ENCODE measurements around the gene DLG2.
"Not testable (repeated sequence)": the region's sequence is repeated elsewhere in the genome, so short reads cannot be mapped to it uniquely, and the experiment has no call there.

DLG2 gene

GRCh38 chr11:85340846-85341245 is 286.3 kb downstream of the DLG2 start:
- not testable (repeated sequence) for DNase-seq (ENCODE audit: low read depth in 2 of 2)

DNA sequence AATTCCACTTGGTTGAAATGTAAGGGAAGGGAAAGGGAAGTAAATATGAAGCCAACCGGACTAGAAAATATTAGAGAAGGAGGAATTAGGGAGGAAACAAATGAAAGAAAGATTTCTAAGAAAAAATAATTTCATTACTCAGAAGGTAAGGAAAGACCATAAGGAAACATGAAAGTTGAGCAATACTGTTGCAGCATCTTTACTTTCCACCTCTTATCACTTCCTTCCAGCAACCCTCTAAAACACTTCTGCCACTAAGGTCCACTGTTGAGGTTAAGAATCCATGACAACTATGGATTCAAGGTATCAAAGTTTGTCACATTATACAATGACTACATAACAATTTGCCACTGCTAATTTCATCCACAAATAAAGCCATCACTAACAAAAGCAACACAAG is 308.6 kb downstream of the DLG2 start:
- no peak for DNase-seq (ENCODE audit: low read depth in 2 of 2)

GRCh38 chr11:85316967-85317366 is 310.2 kb downstream of the DLG2 start:
- DNase-seq (ENCODE audit: low read depth in 2 of 2): no peak

- DNase-seq (ENCODE audit: low read depth in 2 of 2): no peak
Observed at GRCh38 chr11:85313741-85314140, 313.4 kb downstream of the DLG2 start.

DNA sequence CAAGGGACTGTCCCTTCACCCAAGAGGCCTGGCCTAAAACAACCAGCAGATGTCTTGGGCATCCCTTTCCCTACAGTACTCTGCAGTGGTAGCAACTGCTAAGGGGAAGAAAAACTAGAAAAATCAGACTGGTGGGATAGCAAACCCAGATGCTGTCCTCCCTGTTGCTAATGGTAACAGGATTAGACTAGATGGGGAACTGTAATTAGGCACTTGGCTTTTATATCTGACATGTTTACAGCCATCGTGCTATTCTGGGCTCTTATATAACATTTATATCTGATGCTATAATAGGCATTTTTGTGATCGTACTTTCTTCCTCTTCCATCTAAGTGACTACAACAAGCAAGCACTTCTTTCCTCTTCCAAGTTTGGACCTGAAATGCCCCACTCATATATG is 316.7 kb downstream of the DLG2 start:
- no peak for DNase-seq (ENCODE audit: low read depth in 2 of 2)

DNA sequence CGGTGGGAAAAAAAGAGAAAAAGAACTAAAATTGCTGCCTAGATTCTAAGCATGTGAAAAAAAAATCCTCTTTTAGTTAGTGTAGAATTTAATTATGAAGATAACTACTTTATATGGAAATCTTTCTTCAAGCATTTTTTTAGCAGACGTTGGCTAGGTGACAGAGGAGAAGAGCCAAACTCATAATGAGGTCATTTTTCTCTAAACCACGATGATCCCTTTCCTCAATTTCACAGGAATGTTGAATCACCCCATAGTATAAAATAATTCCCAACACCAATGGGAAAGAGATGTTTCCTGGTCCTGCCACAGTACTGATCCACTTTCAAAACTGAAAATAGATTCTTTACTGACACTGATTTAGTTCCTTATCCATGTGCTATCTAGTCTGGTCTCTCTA is 319.8 kb downstream of the DLG2 start:
- no peak for DNase-seq (ENCODE audit: low read depth in 2 of 2)

DNA sequence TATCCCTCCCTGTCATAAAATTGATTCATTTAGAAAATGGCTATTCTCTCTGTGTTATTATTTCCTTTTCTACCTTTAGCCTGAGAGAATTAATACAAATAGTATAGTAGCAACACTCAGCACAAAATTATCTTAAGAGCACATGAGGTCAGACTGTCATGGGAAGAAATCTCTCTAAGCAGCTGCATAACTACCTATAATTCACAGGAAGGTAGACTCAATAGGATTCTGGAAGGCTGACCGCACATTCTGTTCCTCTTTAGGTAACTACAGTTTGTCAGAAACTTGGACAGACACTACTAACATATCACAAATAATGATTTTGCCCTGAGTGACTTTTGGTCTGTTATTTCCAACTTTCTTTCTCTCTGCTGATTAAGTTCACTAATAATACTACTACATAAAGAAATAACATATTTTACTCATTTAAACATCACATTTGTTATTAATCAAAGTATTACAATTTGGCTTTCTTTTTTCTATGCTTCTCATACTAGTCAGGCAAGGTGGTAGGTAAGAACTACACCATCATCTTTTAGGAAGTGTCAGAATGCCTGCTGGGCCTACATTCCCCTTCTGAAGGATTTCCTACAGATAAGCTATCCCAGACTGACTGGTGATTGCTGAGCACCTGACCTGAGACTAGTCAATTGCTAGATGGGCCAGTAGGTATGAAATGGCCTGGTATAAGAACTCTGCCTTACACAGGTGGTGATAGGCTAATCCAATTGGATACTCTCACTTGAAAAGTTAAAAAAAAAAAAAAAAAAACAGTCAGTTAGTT is 325.1 kb downstream of the DLG2 start:
- DNase-seq (ENCODE audit: low read depth in 2 of 2): no peak

DNA sequence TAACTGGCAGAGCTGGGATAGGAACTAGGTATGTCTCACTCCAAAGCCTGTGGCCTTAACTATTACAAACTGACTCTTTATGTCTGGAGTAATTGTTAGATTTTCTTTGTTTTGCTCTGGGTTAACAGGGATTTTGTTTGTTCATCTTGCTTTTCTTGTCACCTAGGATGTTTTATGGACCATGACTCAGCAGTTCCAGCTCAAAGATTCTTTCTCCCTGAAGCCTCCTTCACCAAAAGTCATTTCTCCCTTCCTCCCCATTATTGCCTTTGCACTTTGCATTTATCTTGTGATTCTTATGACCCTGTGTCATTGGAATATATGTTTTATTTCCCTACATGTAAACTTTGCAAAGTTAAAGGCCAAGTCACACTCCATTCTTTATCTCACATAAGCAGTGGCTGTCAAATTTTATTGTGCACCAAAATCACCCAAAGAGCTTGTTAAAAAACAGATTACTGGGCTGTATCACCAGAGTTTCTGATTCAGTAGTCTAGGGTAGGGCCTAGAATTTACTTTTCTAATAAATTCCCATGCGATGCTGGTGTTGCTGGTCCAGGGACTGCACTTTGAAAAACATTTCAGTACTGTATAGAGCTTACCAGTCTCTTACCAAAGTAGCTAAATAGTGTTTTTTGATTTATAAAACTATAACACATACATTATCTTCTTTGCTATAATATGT is 327.7 kb downstream of the DLG2 start:
- DNase-seq (ENCODE audit: low read depth in 2 of 2): no peak

GRCh38 chr11:85295694-85296271 is 331.4 kb downstream of the DLG2 start:
- DNase-seq (ENCODE audit: low read depth in 2 of 2): no peak

- DNase-seq (ENCODE audit: low read depth in 2 of 2): no peak
Observed at GRCh38 chr11:85281550-85281949, 345.6 kb downstream of the DLG2 start.

- no peak for DNase-seq (ENCODE audit: low read depth in 2 of 2)
Observed at GRCh38 chr11:85279267-85279666, 347.9 kb downstream of the DLG2 start.

DNA sequence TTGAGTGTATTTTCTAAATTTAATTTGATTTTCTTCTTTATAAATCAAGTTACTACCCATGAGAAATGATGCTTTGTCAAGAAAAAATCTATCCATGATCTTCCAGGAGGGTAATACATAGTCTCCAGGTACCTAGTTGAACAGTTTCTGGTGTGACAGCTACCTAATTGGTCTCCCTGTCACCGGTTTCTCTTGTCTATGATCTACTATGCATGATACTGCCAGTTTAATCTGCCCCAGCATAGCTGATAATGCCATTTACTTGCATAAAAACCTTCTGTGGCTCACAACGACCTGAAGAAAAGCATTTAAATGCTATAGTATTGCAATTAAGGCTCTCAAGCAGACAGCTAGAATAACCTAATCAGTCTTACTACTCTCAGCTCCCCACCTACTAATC is 349.5 kb downstream of the DLG2 start:
- no peak for DNase-seq (ENCODE audit: low read depth in 2 of 2)

GRCh38 chr11:85276332-85276731 is 350.8 kb downstream of the DLG2 start:
- no peak for DNase-seq (ENCODE audit: low read depth in 2 of 2)

DNA sequence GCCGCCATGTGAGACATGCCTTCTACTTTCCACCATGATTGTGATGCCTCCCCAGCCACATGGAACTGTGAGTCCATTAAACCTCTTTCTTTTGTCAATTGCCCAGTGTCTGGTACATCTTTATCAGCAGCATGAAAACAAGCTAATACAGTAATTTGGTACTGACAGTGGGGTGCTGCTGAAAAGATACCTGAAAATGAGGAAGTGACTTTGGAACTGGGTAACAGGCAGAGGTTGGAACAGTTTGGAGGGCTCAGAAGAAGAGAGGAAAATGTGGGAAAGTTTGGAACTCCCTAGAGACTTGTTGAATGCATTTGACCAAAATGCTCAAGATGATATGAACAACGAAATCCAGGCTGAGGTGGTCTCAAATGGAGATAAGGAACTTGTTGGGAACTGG is 356.8 kb downstream of the DLG2 start:
- not testable (repeated sequence) for DNase-seq (ENCODE audit: low read depth in 2 of 2)

DNA sequence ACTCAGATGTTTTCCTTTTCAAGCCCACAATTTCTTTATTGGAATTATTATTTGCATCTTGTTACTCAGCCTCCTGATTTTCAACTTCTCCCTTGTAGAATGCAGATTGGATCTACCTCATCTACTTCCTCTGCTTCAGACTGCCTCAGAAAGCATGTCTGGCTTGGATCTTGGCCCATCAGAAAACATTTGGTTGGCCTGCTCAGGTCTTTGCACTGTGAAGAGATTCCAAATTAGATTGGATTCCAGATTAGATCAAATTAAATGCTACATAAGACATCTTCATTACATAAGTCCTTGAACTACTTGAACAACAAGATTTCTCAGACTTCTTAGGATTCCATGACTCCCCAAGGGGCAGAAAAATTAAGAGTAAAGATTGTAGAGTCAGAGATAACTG is 358.0 kb downstream of the DLG2 start:
- no peak for DNase-seq (ENCODE audit: low read depth in 2 of 2)

DNA sequence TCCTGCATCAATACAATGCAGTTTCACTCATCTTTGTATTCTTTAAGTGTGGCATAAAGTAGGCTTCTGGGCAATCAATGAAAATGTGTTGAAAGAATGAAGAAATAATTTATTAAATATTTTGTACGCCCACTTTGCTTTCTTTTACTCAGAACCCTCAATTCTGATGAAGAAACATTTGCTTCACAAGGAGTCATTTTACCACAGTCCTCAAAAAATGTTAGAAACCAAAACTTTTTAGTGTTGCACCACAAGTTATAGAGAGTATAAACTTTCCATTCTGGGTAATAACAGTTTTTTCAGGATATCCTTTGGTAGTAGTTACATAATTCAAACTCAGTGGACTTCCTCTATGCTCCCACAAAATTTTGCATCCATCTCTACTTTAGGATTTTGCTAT is 360.5 kb downstream of the DLG2 start:
- DNase-seq (ENCODE audit: low read depth in 2 of 2): no peak

DNA sequence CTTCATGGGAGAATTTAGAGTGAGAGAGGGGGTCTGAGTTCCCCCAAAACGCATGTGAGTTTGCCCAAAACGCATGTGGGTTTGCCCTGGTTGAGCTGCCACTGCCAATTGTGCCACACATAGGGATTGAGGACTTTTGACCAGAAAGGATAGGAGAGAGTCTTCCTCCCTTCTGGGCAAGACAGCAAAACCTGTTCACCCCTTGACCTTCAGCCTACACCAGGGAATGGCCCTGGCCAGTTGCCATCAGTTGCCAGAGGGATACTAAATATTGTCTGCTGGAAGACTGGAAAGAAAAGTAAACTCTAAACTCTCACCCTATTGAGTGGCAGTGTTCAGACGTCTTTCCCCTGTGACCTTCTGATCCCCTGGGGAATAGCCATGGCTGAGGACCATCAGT is 363.8 kb downstream of the DLG2 start:
- DNase-seq (ENCODE audit: low read depth in 2 of 2): no peak

DNA sequence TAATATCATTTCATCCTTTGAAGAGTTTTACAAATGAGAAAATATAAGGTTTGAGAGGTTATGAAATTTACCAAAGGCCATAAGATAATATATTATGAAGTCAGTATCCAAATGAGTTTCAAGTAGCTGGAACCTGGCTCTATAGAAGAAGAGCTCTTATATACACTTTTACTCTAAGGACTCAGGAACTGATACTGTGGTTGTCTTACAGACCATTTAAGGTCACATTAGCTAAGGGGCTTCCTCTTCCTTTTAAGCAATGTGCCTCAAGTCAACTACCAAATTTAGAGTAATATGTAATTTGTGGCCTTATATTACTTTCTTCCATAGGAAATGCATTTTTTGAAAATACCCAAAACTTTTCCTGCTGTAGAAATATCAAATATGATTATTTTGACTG is 369.3 kb downstream of the DLG2 start:
- no peak for DNase-seq (ENCODE audit: low read depth in 2 of 2)

GRCh38 chr11:85256433-85256832 is 370.7 kb downstream of the DLG2 start:
- no peak for DNase-seq (ENCODE audit: low read depth in 2 of 2)

DNA sequence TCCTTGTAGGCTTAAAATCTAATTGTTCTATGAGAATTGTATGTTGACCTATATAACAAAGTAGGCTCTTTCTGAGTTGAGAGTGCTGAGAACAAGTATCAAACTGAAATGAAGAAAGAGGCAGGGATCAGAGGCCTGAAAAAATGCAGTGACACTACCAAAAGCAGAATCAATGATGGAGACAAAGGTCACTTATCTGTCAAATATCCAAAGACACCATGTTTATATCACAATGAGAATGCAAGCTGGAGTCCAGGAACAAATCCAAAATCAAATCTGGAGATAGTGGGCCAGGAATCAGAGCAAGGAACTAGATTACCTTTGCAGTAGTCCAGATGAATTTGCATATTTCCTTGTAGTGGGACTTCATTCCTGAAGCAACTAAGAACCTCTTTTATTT is 377.7 kb downstream of the DLG2 start:
- no peak for DNase-seq (ENCODE audit: low read depth in 2 of 2)

DNA sequence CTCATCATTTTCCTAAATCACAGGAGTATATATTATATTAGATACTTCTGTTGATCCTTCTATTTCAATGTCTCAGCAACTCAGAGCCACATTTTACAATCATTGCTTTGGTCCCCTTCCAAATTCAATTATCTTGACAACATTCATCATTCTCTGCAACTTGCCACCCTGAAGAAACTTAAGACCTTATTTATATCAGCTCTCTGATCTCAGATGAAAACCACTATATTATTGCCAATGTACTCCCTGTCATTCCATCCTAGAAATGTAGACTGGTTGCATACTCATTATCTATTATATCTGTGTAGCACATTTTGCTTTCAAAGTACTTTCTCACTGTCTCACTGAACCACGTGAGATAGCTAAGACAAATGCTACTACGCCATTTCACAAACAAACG is 379.3 kb downstream of the DLG2 start:
- DNase-seq (ENCODE audit: low read depth in 2 of 2): no peak

DNA sequence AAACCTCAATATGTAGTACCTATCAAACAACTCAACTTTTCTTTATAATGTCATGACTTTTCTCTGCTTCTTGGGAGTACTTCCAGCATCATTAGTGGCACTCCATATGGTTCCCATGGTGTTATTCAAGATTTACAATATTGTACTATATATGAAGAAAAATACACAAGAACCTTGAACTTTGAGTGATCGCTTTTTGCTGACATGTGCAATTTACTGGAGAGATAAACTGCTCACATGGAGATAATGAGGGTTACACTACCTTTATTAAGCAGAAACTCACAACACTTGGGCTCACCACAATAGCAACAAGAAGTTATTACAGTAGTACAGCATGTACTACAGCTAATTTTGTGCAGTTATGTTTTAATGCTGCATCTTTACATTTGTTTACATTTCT is 388.2 kb downstream of the DLG2 start:
- DNase-seq (ENCODE audit: low read depth in 2 of 2): no peak

- DNase-seq (ENCODE audit: low read depth in 2 of 2): not testable (repeated sequence)
Observed at GRCh38 chr11:85238038-85238437, 389.1 kb downstream of the DLG2 start.

Measured in stimulated activated CD4-positive, alpha-beta T cell treated with anti-CD3 and anti-CD28 coated beads, Interleukin-1b, Interleukin-23, amount 100 ng/mL, for 4 hours (primary cell).